GM13976 (cell line): ENCODE measurements around the gene FLYWCH2.

Experiments
- DNase-seq: peaks from one replicate; pipeline ENCODE4 v3.0.0; 2012; ENCODE audit warnings: low spot score
- in situ Hi-C: fragments of 300-500 bp; cut with MboI; formaldehyde crosslinking; loops from one replicate; pipeline ENCODE4 v1.12.0; 2022; ENCODE audit warnings: low sequenced_read_pairs, mixed read lengths, inconsistent platforms; ENCODE audit not compliant: unreplicated experiment
- TF ChIP-seq, protein P1 (sequence below): IDR thresholded peaks from 2 replicates; pipeline ENCODE4 v1.5.1; 2012; ENCODE audit warnings: borderline replicate concordance, mild to moderate bottlenecking; ENCODE audit not compliant: insufficient read depth; ENCODE audit errors: extremely low read depth, missing control alignments, control extremely low read depth

The FLYWCH2 gene

GRCh38 chr16:2857451-2858244 lies 25.4 kb upstream of the FLYWCH2 start, which contains the start of gene PRSS22:
Gene PRSS22, minus strand, starts transcription at chr16:2858170. Its CDS starts 66 bp downstream, at chr16:2858104.
- TF ChIP-seq, protein P1, sequence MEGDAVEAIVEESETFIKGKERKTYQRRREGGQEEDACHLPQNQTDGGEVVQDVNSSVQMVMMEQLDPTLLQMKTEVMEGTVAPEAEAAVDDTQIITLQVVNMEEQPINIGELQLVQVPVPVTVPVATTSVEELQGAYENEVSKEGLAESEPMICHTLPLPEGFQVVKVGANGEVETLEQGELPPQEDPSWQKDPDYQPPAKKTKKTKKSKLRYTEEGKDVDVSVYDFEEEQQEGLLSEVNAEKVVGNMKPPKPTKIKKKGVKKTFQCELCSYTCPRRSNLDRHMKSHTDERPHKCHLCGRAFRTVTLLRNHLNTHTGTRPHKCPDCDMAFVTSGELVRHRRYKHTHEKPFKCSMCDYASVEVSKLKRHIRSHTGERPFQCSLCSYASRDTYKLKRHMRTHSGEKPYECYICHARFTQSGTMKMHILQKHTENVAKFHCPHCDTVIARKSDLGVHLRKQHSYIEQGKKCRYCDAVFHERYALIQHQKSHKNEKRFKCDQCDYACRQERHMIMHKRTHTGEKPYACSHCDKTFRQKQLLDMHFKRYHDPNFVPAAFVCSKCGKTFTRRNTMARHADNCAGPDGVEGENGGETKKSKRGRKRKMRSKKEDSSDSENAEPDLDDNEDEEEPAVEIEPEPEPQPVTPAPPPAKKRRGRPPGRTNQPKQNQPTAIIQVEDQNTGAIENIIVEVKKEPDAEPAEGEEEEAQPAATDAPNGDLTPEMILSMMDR: no peak
- in situ Hi-C loops: no loop called here
- DNase-seq: peak; percentile 43

DNA sequence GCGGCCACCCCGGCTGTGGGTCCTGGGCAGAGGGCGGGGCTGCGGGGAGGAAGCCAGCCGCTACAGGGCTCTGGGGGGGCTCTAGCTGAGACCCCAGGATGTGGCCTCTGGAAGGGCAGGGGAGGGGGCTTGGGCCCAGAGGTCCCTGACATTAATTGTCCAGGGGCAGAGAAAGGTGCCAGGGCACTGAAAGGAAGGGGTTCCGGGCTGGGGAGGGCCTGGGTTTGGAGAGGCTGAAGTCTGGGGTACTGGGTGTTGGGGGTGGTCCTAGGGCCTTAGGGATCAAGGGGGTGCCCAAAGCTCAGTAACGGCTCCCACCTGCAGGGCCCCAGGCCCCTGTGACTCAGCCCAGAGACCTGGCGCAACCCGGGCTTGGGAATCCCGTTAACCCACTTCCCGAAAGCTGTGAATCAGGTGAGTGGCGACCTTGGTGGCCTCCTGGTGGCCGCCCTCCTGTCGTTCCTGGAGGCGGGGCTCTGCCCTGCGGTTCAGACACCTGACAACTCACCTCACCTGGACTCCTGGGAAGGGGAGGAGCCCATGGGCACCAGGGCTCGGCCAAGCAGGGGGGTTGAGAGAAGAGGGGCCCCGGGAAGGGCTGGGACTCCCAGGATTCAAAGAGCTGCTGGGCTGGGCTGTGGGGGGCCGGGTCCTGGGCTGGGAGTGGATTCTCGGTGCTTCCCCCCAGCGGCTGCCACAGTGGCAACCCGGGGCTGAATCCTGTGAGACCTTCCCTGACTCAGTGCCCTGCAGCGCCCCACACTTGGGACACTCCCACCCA lies 24.6 kb upstream of the FLYWCH2 start:
- TF ChIP-seq, protein P1: no peak
- in situ Hi-C loops: no loop called here
- peak; percentile 28 for DNase-seq

- in situ Hi-C loops: no loop called here
- no peak for DNase-seq
- TF ChIP-seq, protein P1: no peak
These were observed 23.2 kb upstream of the FLYWCH2 start for GRCh38 chr16:2859686-2860265.

DNA sequence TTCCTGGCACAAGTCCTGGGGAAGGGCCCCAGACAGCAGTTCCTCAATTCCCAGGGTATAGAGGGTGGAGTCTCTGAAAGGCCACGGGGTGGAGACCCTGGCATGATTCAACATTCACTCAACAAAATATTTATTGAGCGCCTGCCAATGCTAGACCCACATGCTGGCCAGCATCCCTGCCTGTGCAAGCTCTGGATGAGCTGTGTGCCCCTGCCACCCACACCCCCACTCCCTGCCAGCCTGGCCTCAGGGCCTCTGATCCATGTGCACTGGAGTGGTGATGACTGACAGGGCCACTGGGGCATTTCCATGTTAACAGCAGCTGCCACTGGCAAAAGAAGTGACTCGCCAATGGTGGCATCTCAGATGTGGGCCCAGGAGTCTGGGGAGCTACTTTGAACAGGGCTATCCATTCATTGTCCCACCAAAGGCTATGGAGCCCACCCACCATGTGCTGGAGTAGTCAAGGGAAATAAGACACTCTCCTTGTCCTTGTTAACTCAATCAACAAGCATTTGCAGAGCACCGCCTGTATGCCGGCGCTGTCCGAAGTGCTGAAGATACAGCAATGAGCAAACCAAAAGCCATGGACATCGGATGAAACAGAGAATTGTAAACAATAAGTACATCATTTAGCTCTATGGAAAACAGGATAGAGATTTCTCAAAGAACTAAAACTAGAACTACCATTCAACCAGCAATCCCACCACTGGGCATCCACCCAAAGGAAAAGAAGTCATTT lies 22.0 kb upstream of the FLYWCH2 start:
- no peak for DNase-seq
- TF ChIP-seq, protein P1: no peak

GRCh38 chr16:2865651-2866050 lies 17.4 kb upstream of the FLYWCH2 start:
- TF ChIP-seq, protein P1: no peak
- in situ Hi-C loops: no loop called here
- no peak for DNase-seq

More for the DNA sequence above, 22.0 kb upstream of the FLYWCH2 start:
- in situ Hi-C loops: no loop called here

GRCh38 chr16:2866431-2866830 lies 16.6 kb upstream of the FLYWCH2 start:
- no peak for DNase-seq
- TF ChIP-seq, protein P1: no peak
- in situ Hi-C loops: no loop called here
